DND-41 (cell line): ENCODE data around the gene NTMT2.

Experiments used
- ATAC-seq: fragments of 200-7000 bp; cut with Tn5 transposase; 3 replicates; pipeline ENCODE4 v1.9.1; 2021; ENCODE audit warnings: low read depth; ENCODE audit not compliant: insufficient read depth
- DNase-seq: peaks from one replicate; pipeline ENCODE4 v3.0.0-alpha.2; 2020
- H2AFZ ChIP-seq: 2 replicates; pipeline ENCODE4 v1.6.0; 2012; ENCODE audit warnings: low read depth, low read length
- H3K27ac ChIP-seq: 2 replicates; pipeline ENCODE4 v1.5.1; 2012; ENCODE audit warnings: low read length, inconsistent platforms
- H3K27me3 ChIP-seq: fragments of 200-600 bp; sonication (generic); 2 replicates; pipeline ENCODE4 v1.6.0; 2012; ENCODE audit warnings: low read length, mild to moderate bottlenecking, inconsistent platforms; ENCODE audit not compliant: insufficient read depth, poor library complexity
- H3K36me3 ChIP-seq: 2 replicates; pipeline ENCODE4 v1.5.1; 2012; ENCODE audit warnings: low read length, inconsistent platforms; ENCODE audit not compliant: insufficient read depth
- H3K4me1 ChIP-seq: 2 replicates; pipeline ENCODE4 v1.5.1; 2012; ENCODE audit warnings: mild to moderate bottlenecking, low read length; ENCODE audit not compliant: insufficient read depth
- H3K4me2 ChIP-seq: 2 replicates; pipeline ENCODE4 v1.6.0; 2012; ENCODE audit warnings: mild to moderate bottlenecking, moderate library complexity, low read length, inconsistent platforms; ENCODE audit not compliant: insufficient read depth
- H3K4me3 ChIP-seq, 2 experiments: fragments of 200-600 bp in 1 of 2; shearing (Covaris generic) in 1 of 2; 2 replicates each; pipeline ENCODE4 v1.5.1; 2012 to 2016; ENCODE audit warnings: inconsistent platforms in 2 of 2, low read length in 2 of 2, mild to moderate bottlenecking in 2 of 2, low read depth in 1 of 2, moderate library complexity in 1 of 2
- H3K79me2 ChIP-seq: 2 replicates; pipeline ENCODE4 v1.6.0; 2012; ENCODE audit warnings: low read length, inconsistent platforms; ENCODE audit not compliant: insufficient read depth
- H3K9ac ChIP-seq: 2 replicates; pipeline ENCODE4 v1.6.0; 2012; ENCODE audit warnings: low read depth, mild to moderate bottlenecking, inconsistent platforms, low read length, moderate library complexity
- H3K9me3 ChIP-seq: 2 replicates; pipeline ENCODE4 v1.5.1; 2012; ENCODE audit warnings: low read length, moderate library complexity, mild to moderate bottlenecking, inconsistent platforms; ENCODE audit not compliant: insufficient read depth, severe bottlenecking
- H4K20me1 ChIP-seq: 2 replicates; pipeline ENCODE4 v1.6.0; 2012; ENCODE audit warnings: low read length; ENCODE audit not compliant: insufficient read depth
- CTCF ChIP-seq: IDR thresholded peaks from 2 replicates; pipeline ENCODE4 v1.5.1; 2012; ENCODE audit warnings: borderline replicate concordance, low read length, moderate library complexity, mild to moderate bottlenecking; ENCODE audit not compliant: poor library complexity, severe bottlenecking; ENCODE audit errors: extremely low read depth
- EZH2 ChIP-seq: IDR thresholded peaks from 3 replicates; pipeline ENCODE4 v1.6.1; 2012; ENCODE audit warnings: borderline replicate concordance, low read depth, mild to moderate bottlenecking, moderate library complexity, low read length, inconsistent platforms; ENCODE audit not compliant: severe bottlenecking

Gene NTMT2

GRCh38 chr1:170192546-170192945 lies 46.8 kb downstream of the NTMT2 start:
- no peaks in the 10 kb centered on the region for H3K4me1 ChIP-seq
- no peak overlapping the region for H3K4me2 ChIP-seq

GRCh38 chr1:170194451-170194850 lies 48.7 kb downstream of the NTMT2 start:
- ATAC-seq (no peak), DNase-seq (no peak)
- Histone ChIP-seq H3K27ac (no peak overlapping the region), H3K79me2 (no peaks in the 10 kb centered on the region), H3K4me2 (no peak overlapping the region), H3K4me3 (no peak overlapping the region), H3K27me3 (no peaks in the 10 kb centered on the region), H3K9me3 (peaks cover 11% of the 10 kb centered on the region), H3K36me3 (no peaks in the 10 kb centered on the region), H3K4me1 (no peaks in the 10 kb centered on the region), H2AFZ (no peak overlapping the region), H4K20me1 (no peaks in the 10 kb centered on the region), H3K9ac (no peak overlapping the region)
- TF ChIP-seq CTCF = no peak
- no peak for TF ChIP-seq EZH2

More at GRCh38 chr1:170192546-170192945, 46.8 kb downstream of the NTMT2 start:
- H3K27ac ChIP-seq = no peak overlapping the region
- H3K27me3 ChIP-seq = no peaks in the 10 kb centered on the region
- TF ChIP-seq EZH2 (no peak), CTCF (no peak)
- no peak overlapping the region for H3K9ac ChIP-seq
- ATAC-seq = no peak
- no peak overlapping the region for H2AFZ ChIP-seq
- no peak for DNase-seq
- peaks cover 11% of the 10 kb centered on the region for H3K9me3 ChIP-seq
- no peaks in the 10 kb centered on the region for H3K36me3 ChIP-seq
- no peaks in the 10 kb centered on the region for H4K20me1 ChIP-seq
- H3K79me2 ChIP-seq = no peaks in the 10 kb centered on the region
- no peak overlapping the region for H3K4me3 ChIP-seq

DNA sequence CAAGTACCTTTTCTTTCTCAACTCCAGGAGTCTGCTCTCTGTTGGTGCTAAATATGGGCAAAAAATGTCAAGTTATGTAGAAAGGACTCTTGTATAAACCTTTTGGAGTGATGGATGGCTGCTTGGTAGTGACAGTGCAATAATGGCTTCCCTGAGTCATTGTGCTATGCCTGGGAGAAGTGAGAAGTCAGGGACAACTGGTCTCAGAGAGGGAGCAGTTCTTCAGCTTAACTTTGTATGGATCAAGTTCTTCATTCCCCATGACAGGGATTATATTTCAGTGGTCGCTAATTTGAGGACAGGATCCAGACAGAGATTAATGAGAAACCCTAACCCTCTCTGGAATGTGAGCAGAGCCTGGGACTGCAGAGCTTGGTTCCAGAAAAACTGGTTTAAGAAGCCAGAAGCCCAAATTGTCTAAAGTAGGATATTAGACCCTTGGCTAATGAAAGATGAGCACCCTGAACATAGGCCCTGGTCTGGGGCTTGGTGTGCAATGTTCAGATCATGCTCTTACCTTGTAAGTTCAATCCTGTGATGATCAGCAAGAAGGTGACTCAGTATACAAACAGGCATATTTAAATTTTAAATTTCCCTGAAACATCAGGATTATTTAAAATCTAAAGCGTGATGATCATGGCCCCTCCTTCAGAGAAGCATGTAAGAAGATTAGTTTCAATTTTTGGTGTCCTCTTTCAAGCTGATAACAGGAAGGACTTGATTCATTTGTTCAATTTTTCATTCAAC lies 50.9 kb downstream of the NTMT2 start:
- H3K79me2 ChIP-seq = no peaks in the 10 kb centered on the region
- H3K27ac ChIP-seq = no peak overlapping the region
- no peaks in the 10 kb centered on the region for H3K4me1 ChIP-seq
- no peaks in the 10 kb centered on the region for H3K27me3 ChIP-seq
- TF ChIP-seq EZH2 (no peak), CTCF (no peak)
- no peaks in the 10 kb centered on the region for H3K36me3 ChIP-seq
- no peak for DNase-seq
- peaks cover under 1% of the 10 kb centered on the region for H3K9me3 ChIP-seq
- no peak overlapping the region for H3K4me2 ChIP-seq
- no peak overlapping the region for H2AFZ ChIP-seq
- ATAC-seq = no peak
- no peaks in the 10 kb centered on the region for H4K20me1 ChIP-seq
- H3K9ac ChIP-seq = no peak overlapping the region
- no peak overlapping the region for H3K4me3 ChIP-seq
